Measurements from ENCODE around the gene NAXD. TPM values are rescaled to one million over a fixed set of nuclear protein-coding genes. Genes with fewer than 3 reads are reported as not detected.
"Not testable (repeated sequence)": the region's sequence is repeated elsewhere in the genome, so short reads cannot be mapped to it uniquely, and the experiment has no call there.

Gene NAXD
- total and polyA plus RNA-seq, 10 donors, result 25.1 to 40.9 (median 34.1) TPM

DNA sequence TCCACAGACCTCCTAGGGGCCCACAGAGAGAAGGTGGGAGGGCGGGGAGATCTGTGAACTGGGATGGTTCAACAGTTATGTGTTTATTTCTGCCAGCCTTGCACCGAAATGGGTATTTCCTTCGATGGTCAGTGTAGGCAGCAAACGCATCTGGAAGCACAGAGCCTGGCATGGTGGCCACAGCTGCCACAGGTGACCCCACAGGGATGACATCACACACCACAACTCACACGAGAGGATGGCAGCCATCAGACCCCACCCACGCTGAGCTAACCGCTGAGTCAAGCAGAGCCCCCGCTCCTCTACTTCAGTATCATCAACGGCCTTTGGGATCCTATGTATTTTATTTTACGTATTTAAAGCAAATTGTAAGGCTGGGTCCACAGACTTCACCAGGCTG lies 37.4 kb downstream of the NAXD start:
- peak; percentile 58 for DNase-seq
- TF ChIP-seq POLR2AphosphoS5 (IDR thresholded peaks at IDR 0.05) (no peak), POLR2A (IDR thresholded peaks at IDR 0.05) (no peak)
- TF ChIP-seq, protein P1, sequence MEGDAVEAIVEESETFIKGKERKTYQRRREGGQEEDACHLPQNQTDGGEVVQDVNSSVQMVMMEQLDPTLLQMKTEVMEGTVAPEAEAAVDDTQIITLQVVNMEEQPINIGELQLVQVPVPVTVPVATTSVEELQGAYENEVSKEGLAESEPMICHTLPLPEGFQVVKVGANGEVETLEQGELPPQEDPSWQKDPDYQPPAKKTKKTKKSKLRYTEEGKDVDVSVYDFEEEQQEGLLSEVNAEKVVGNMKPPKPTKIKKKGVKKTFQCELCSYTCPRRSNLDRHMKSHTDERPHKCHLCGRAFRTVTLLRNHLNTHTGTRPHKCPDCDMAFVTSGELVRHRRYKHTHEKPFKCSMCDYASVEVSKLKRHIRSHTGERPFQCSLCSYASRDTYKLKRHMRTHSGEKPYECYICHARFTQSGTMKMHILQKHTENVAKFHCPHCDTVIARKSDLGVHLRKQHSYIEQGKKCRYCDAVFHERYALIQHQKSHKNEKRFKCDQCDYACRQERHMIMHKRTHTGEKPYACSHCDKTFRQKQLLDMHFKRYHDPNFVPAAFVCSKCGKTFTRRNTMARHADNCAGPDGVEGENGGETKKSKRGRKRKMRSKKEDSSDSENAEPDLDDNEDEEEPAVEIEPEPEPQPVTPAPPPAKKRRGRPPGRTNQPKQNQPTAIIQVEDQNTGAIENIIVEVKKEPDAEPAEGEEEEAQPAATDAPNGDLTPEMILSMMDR (IDR thresholded peaks at IDR 0.05 in 8 of 11, conservative IDR thresholded peaks at IDR 0.05 in 3 of 11), result no peak
- WGBS, 5 donors, result 78 to 88% (median 84%) methylated on average over 10 of the region's 10 CpGs
- Histone ChIP-seq H3K27me3 (replicated peaks in 1 of 7) (no peaks in the 10 kb centered on the region), H3K27ac (peak overlapping the region in 2 of 8 donors; percentile 18 to 22), H3K9me3 (no peaks in the 10 kb centered on the region), H3K4me1 (peaks cover 5 to 62% (median 17%) of the 10 kb centered on the region in 6 donors), H3K4me3 (no peak overlapping the region), H3K36me3 (peaks cover 0 to 88% (median 20%) of the 10 kb centered on the region in 6 donors)
- intact Hi-C loops (cut with DNase I; ENCODE audit: low total_unique reads), result no loop called here

DNA sequence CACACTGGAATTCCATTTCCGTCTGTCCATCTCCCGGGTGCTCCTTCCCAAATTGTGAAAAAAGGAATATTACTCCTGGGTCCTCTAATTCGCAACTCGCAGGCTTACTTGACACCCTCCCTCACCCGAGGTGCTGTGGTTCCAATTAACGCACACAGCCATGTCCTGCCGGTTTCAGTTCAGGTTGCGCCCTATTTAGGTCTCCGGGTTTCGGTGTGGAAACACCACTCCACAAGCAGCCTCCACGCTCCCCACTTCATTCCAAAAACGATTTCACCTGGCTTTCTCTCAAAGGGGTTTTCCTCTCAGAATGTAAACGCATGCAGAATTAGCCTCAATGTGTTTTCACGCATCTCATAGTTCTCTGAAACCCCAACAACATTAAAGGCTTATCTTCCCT lies 37.9 kb downstream of the NAXD start:
- H3K4me1 ChIP-seq, result peaks cover 7 to 62% (median 22%) of the 10 kb centered on the region in 6 donors
- intact Hi-C loops (cut with DNase I; ENCODE audit: low total_unique reads), result no loop called here
- no peaks in the 10 kb centered on the region for H3K27me3 ChIP-seq (replicated peaks in 1 of 7)
- no peaks in the 10 kb centered on the region for H3K9me3 ChIP-seq
- TF ChIP-seq POLR2A (IDR thresholded peaks at IDR 0.05) (no peak), POLR2AphosphoS5 (IDR thresholded peaks at IDR 0.05) (no peak)
- TF ChIP-seq, protein P1 (IDR thresholded peaks at IDR 0.05 in 8 of 11, conservative IDR thresholded peaks at IDR 0.05 in 3 of 11), result no peak
- no peak overlapping the region for H3K27ac ChIP-seq
- peaks cover 0 to 87% (median 20%) of the 10 kb centered on the region in 6 donors for H3K36me3 ChIP-seq
- H3K4me3 ChIP-seq, result no peak overlapping the region
- 71 to 88% (median 79%) methylated on average over 14 of the region's 14 CpGs for WGBS, 5 donors
- peak; percentile 52 for DNase-seq

DNA sequence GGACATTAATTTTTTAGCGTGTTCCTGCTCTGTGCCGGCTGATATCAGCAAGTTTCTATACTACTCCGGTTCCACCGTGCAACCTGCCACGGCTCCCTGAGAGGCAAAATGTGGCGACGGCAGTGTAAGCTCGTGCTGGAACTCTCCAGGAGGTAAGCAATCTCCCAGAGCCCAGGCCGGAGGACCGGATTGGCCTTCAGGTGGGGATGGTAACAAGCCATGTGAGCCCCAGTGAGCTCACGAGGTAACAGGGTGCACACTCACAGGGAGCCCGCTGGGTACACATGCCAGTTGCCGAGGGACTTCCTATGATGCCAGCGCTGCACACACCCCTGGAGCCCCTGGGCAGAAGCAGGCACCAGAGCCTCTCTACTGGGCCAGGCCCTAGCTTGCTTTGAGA lies 38.5 kb downstream of the NAXD start:
- Histone ChIP-seq H3K36me3 (peaks cover 0 to 82% (median 19%) of the 10 kb centered on the region in 6 donors), H3K27me3 (replicated peaks in 1 of 7) (no peaks in the 10 kb centered on the region), H3K4me3 (no peak overlapping the region), H3K9me3 (no peaks in the 10 kb centered on the region), H3K27ac (no peak overlapping the region), H3K4me1 (peaks cover 10 to 67% (median 28%) of the 10 kb centered on the region in 6 donors)
- WGBS, 5 donors, result 96 to 98% (median 97%) methylated on average over 12 to 14 of the region's 14 CpGs
- peak; percentile 69 for DNase-seq
- intact Hi-C loops (cut with DNase I; ENCODE audit: low total_unique reads), result no loop called here
- no peak for TF ChIP-seq POLR2A (IDR thresholded peaks at IDR 0.05)
- TF ChIP-seq POLR2AphosphoS5 (IDR thresholded peaks at IDR 0.05), result no peak
- TF ChIP-seq, protein P1 (IDR thresholded peaks at IDR 0.05 in 8 of 11, conservative IDR thresholded peaks at IDR 0.05 in 3 of 11), result no peak

DNA sequence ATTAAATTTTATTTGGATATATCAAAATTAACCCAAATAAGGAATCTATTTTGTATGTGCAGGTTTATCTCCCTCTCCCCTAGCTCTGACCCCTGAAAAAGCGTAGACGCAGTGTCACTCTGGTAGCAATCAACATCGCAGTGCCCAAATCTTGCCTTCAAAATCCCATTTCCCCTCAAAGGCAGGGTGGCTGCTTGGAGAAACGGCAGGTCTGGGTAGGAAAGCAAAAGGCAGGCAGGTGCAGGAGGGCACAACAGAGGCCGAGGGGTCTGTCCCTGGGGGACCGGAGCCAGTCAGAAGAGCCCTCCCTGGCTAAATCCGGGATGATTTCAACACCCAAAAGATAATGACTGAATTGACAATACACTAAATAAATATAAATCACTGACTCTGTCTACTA lies 41.9 kb downstream of the NAXD start:
- Histone ChIP-seq H3K27ac (peak overlapping the region in 5 of 8 donors; percentile 58 to 86 (median 78)), H3K4me3 (no peak overlapping the region), H3K4me1 (peaks cover 10 to 73% (median 35%) of the 10 kb centered on the region in 6 donors), H3K36me3 (peaks cover 0 to 81% (median 11%) of the 10 kb centered on the region in 6 donors), H3K9me3 (peaks cover 0 to 11% (median 2%) of the 10 kb centered on the region in 8 donors), H3K27me3 (replicated peaks in 1 of 7) (no peaks in the 10 kb centered on the region)
- peak; percentile 57 for DNase-seq
- intact Hi-C loops (cut with DNase I; ENCODE audit: low total_unique reads), result no loop called here
- TF ChIP-seq POLR2AphosphoS5 (IDR thresholded peaks at IDR 0.05) (no peak), POLR2A (IDR thresholded peaks at IDR 0.05) (no peak)
- TF ChIP-seq, protein P1 (IDR thresholded peaks at IDR 0.05 in 8 of 11, conservative IDR thresholded peaks at IDR 0.05 in 3 of 11), result no peak
- WGBS, 5 donors, result 96 to 98% (median 98%) methylated on average over 7 of the region's 7 CpGs

DNA sequence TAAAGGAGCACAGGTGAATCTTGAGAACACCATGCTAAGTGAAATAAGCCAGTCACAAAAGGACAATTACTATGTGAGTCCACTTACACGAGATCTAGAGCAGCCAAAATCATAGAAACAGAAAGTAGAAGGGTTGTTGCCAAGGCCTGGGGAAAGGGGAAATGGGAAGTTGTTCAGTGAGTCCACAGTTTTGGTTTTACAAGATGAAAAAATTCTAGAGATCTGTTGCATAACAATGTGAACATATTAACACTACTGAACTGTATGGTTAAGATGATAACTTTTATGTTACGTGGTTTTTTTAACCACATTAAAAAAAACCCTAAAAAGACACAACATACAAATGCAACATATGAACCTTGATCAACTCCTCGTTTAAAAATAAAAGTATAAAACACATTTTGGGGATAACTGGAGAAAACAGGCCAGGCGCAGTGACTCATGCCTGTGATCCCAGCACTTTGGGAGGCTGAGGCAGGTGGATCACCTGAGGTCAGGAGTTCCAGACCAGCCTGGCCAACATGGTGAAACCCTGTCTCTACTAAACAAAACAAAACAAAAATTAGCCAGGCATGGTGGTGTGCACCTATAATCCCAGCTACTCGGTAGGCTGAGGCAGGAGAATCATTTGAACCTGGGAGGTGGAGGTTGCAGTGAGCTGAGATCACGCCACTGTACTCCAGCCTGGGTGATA lies 43.0 kb downstream of the NAXD start:
- intact Hi-C loops (cut with DNase I; ENCODE audit: low total_unique reads); H3K27me3 ChIP-seq (replicated peaks in 1 of 7): not testable (repeated sequence)
- H3K4me3 ChIP-seq, result peak overlapping the region in 1 of 8 donors; percentile 38
- peak; percentile 9 for DNase-seq
- H3K27ac ChIP-seq, result peak overlapping the region; percentile 30 to 86 (median 71)
- peaks cover 0 to 11% (median 2%) of the 10 kb centered on the region in 8 donors for H3K9me3 ChIP-seq
- peaks cover 0 to 81% (median 22%) of the 10 kb centered on the region in 6 donors for H3K36me3 ChIP-seq
- 50 to 57% (median 56%) methylated on average over 6 of the region's 6 CpGs for WGBS, 5 donors
- peaks cover 10 to 73% (median 34%) of the 10 kb centered on the region in 6 donors for H3K4me1 ChIP-seq

All from spleen (tissue), 11 donors.